ENCODE data around the gene ESYT2.

- TF ChIP-seq MAX (IDR thresholded peaks at IDR 0.05) (no peak), REST (IDR thresholded peaks at IDR 0.05; ENCODE audit: low read depth) (no peak), EZH2phosphoT487 (IDR thresholded peaks at IDR 0.05; ENCODE audit: borderline replicate concordance) (no peak), SP1 (IDR thresholded peaks at IDR 0.05; ENCODE audit: low read depth) (no peak), CTCF (IDR thresholded peaks at IDR 0.05 in 2 of 3, conservative IDR thresholded peaks at IDR 0.05 in 1 of 3; ENCODE audit: borderline replicate concordance in 1 of 3, insufficient read depth in 1 of 3, low read depth in 2 of 3, low read length in 2 of 3) (no peak), ZFX (IDR thresholded peaks at IDR 0.05) (no peak), SRF (IDR thresholded peaks at IDR 0.05; ENCODE audit: low read depth) (no peak), POLR2A (IDR thresholded peaks at IDR 0.05; ENCODE audit: borderline replicate concordance, extremely low read depth, insufficient read depth, insufficient read length) (no peak), EGR1 (IDR thresholded peaks at IDR 0.05; ENCODE audit: low read depth) (no peak), FOSL1 (IDR thresholded peaks at IDR 0.05; ENCODE audit: low read depth) (no peak), JUND (IDR thresholded peaks at IDR 0.05) (no peak), EZH2 (IDR thresholded peaks at IDR 0.05) (no peak)
These were observed 14.1 kb downstream of the ESYT2 start for GRCh38 chr7:158815083-158815799.

Data from HCT116 (cell line).